GM12878 (cell line): ENCODE results near the gene HS3ST5. TPM values are rescaled to one million over a fixed set of nuclear protein-coding genes. Genes with fewer than 3 reads are reported as not detected.

Experiments used
- ATAC-seq: fragments of 200-7000 bp; cut with Tn5 transposase; 3 replicates; pipeline ENCODE4 v1.9.1; 2020; ENCODE audit warnings: mild to moderate bottlenecking, moderate library complexity
- BruUV-seq: library from RNA; stranded (reverse); fragments of 400-500 nt; replicated peaks from 2 replicates; lab custom pipeline; 2021; lab: Mats Ljungman, UMichigan
- CTCF ChIA-PET: fragments of 300-600 bp; sonication (Branson Sonifier 250); formaldehyde crosslinking; extraction: SDS; loops from one replicate; lab custom pipeline; 2021; ENCODE audit warnings: inconsistent platforms; lab: Yijun Ruan, JAX
- POLR2A ChIA-PET: fragments of 350-600 bp; formaldehyde crosslinking; extraction: SDS; loops from one replicate; lab custom pipeline; 2021; ENCODE audit warnings: inconsistent platforms; lab: Charles Lee
- RAD21 ChIA-PET: fragments of 300-600 bp; sonication (Branson Sonifier 250); formaldehyde crosslinking; loops from one replicate; lab custom pipeline; 2023; ENCODE audit warnings: antibody characterized with exemption; ENCODE audit not compliant: unreplicated experiment; lab: Charles Lee
- SMC1A ChIA-PET: fragments of 300-600 bp; sonication (Branson Sonifier 250); formaldehyde crosslinking; loops from one replicate; lab custom pipeline; 2023; ENCODE audit not compliant: unreplicated experiment, uncharacterized antibody; lab: Charles Lee
- DNase-seq: peaks from one replicate; pipeline ENCODE4 v3.0.0-alpha.2; 2011; ENCODE audit warnings: low read depth, low spot score
- FAIRE-seq: peaks from 3 replicates; lab custom pipeline; 2011; peaks lifted over from hg19 to GRCh38; lab: Jason Lieb, UNC
- H2AFZ ChIP-seq: 2 replicates; pipeline ENCODE4 v1.6.0; 2011; ENCODE audit warnings: low read depth, low read length, control low read depth; ENCODE audit not compliant: control insufficient read depth
- H3K27ac ChIP-seq: 2 replicates; pipeline ENCODE4 v1.5.1; 2011; ENCODE audit warnings: control low read depth; ENCODE audit not compliant: control insufficient read depth, insufficient read depth
- H3K27me3 ChIP-seq, 2 experiments: replicated peaks in 1 of 2; 2 replicates each; pipeline versions ENCODE4 v1.6.0 to v1.6.1; 2011; ENCODE audit warnings: low read length in 1 of 2; ENCODE audit not compliant: control insufficient read depth in 2 of 2, insufficient read depth in 2 of 2
- H3K36me3 ChIP-seq, 2 experiments: 2 replicates each; pipeline ENCODE4 v1.5.1; 2011; ENCODE audit warnings: low read length in 1 of 2; ENCODE audit not compliant: control insufficient read depth in 2 of 2, insufficient read depth in 2 of 2
- H3K4me1 ChIP-seq: 2 replicates; pipeline ENCODE4 v1.6.1; 2011; ENCODE audit warnings: mild to moderate bottlenecking, low read length, moderate library complexity, mixed read lengths; ENCODE audit not compliant: control insufficient read depth, insufficient read depth
- H3K4me2 ChIP-seq: 2 replicates; pipeline ENCODE4 v1.6.0; 2011; ENCODE audit warnings: control low read depth; ENCODE audit not compliant: control insufficient read depth, insufficient read depth
- H3K4me3 ChIP-seq: fragments of 200-600 bp; sonication (generic); 2 replicates; pipeline ENCODE4 v1.5.1; 2016
- H3K79me2 ChIP-seq: 2 replicates; pipeline ENCODE4 v1.6.0; 2011; ENCODE audit warnings: low read length; ENCODE audit not compliant: control insufficient read depth, insufficient read depth
- H3K9ac ChIP-seq: 2 replicates; pipeline ENCODE4 v1.8.0; 2011; ENCODE audit warnings: low read length, control low read depth, mixed read lengths; ENCODE audit not compliant: control insufficient read depth, insufficient read depth
- H3K9me3 ChIP-seq: replicated peaks from 3 replicates; pipeline ENCODE4 v1.5.1; 2011; ENCODE audit warnings: mild to moderate bottlenecking, low read length; ENCODE audit not compliant: control insufficient read depth, insufficient read depth
- H4K20me1 ChIP-seq: 2 replicates; pipeline ENCODE4 v1.6.0; 2011; ENCODE audit not compliant: control insufficient read depth, insufficient read depth
- EP300 ChIP-seq, 2 experiments: fragments of 150-350 bp in 1 of 2; IDR thresholded peaks; 2 replicates each; pipeline ENCODE4 v1.6.1; 2011 to 2012; ENCODE audit warnings: low read depth in 2 of 2, low read length in 2 of 2, borderline replicate concordance in 1 of 2, improper control_type of control experiment in 1 of 2, inconsistent platforms in 1 of 2; ENCODE audit not compliant: control insufficient read depth in 1 of 2
- ETV6 ChIP-seq, 2 experiments: fragments of 450-650 bp in 1 of 2; IDR thresholded peaks in 1 of 2; conservative IDR thresholded peaks in 1 of 2; 2 replicates each; pipeline ENCODE4 v1.6.1; 2014; ENCODE audit warnings: antibody characterized with exemption in 1 of 2, borderline replicate concordance in 1 of 2, low read depth in 1 of 2, mild to moderate bottlenecking in 1 of 2, moderate library complexity in 1 of 2
- JUND ChIP-seq: IDR thresholded peaks from 2 replicates; pipeline ENCODE4 v1.6.1; 2012; ENCODE audit warnings: low read depth, mild to moderate bottlenecking, low read length, improper control_type of control experiment, moderate library complexity
- NFYB ChIP-seq: IDR thresholded peaks from 2 replicates; pipeline ENCODE4 v1.6.1; 2011; ENCODE audit warnings: low read depth, mild to moderate bottlenecking, low read length, improper control_type of control experiment, moderate library complexity; ENCODE audit not compliant: insufficient read depth
- SMAD5 ChIP-seq: IDR thresholded peaks from 2 replicates; pipeline ENCODE4 v1.6.1; 2016; ENCODE audit warnings: antibody characterized with exemption, low read depth
- TCF7 ChIP-seq: IDR thresholded peaks from 2 replicates; pipeline ENCODE4 v1.6.1; 2014; ENCODE audit warnings: antibody characterized with exemption, borderline replicate concordance
- in situ Hi-C: fragments of 300-500 bp; cut with MboI; formaldehyde crosslinking; loops from 9 replicates; pipeline ENCODE4 v1.14.3; 2018; ENCODE audit warnings: mixed read lengths
- intact Hi-C: fragments of 100-400 bp; cut with micrococcal nuclease; formaldehyde crosslinking; loops from one replicate; pipeline ENCODE4 v1.14.2; 2022; ENCODE audit not compliant: unreplicated experiment
- polyA plus RNA-seq, 11 experiments: library from polyadenylated mRNA; depleted of rRNA in 4 of 11; unstranded in 6 of 11; stranded (reverse) in 5 of 11; fragments of >200 nt; fragmentation: Nextera tagmentation in 4 of 11; fragmentation: Illumina TruSeq in 1 of 11; extraction: Ambion mirVana in 4 of 11; extraction: Trizol in 1 of 11; gene quantifications; 1 replicate in 1 of 11; 2 replicates in 10 of 11; pipeline versions ENCODE4 v1.2.1 to v1.2.3, GENCODE V29; 2011 to 2016; ENCODE audit warnings: inconsistent platforms in 2 of 11, missing spikeins in 2 of 11, low read depth in 1 of 11
- total RNA-seq, 4 experiments: library from RNA; depleted of rRNA in 3 of 4; stranded (reverse); fragments of >200 nt in 3 of 4; fragmentation: Illumina TruSeq in 1 of 4; extraction: Trizol in 1 of 4; gene quantifications; 2 replicates each; pipeline versions ENCODE4 v1.2.1 to v1.2.3, GENCODE V29; 2013 to 2021
- TF ChIP-seq, protein P1 (sequence below): fragments of 450-650 bp; IDR thresholded peaks from 2 replicates; pipeline ENCODE4 v1.6.1; 2018; ENCODE audit warnings: borderline replicate concordance, mild to moderate bottlenecking; ENCODE audit not compliant: partially characterized antibody
- TF ChIP-seq, protein P2 (sequence below): fragments of 450-650 bp; IDR thresholded peaks from 2 replicates; pipeline ENCODE4 v1.6.1; 2017; ENCODE audit warnings: low read depth, mild to moderate bottlenecking, moderate library complexity

HS3ST5 gene
- total and polyA plus RNA-seq, 10 of the 15 experiments (the other 5 are each of a cell fraction or from before 2014, with no cell fraction given) = 0.04 TPM; not detected in 9

- Histone ChIP-seq H3K9ac (no peak overlapping the region), H3K4me2 (no peak overlapping the region), H3K4me3 (no peak overlapping the region), H3K27ac (no peak overlapping the region), H2AFZ (no peak overlapping the region), H3K36me3 (no peaks in the 10 kb centered on the region), H3K4me1 (no peaks in the 10 kb centered on the region), H3K27me3 (no peaks in the 10 kb centered on the region), H3K79me2 (no peaks in the 10 kb centered on the region), H3K9me3 (no peaks in the 10 kb centered on the region), H4K20me1 (no peaks in the 10 kb centered on the region)
- BruUV-seq = no TSS peak
- CTCF ChIA-PET = no interaction called here
- DNase-seq = no peak
- POLR2A ChIA-PET = no interaction called here
- in situ Hi-C loops (no loop called here), intact Hi-C loops (no loop called here)
- TF ChIP-seq, protein P1, sequence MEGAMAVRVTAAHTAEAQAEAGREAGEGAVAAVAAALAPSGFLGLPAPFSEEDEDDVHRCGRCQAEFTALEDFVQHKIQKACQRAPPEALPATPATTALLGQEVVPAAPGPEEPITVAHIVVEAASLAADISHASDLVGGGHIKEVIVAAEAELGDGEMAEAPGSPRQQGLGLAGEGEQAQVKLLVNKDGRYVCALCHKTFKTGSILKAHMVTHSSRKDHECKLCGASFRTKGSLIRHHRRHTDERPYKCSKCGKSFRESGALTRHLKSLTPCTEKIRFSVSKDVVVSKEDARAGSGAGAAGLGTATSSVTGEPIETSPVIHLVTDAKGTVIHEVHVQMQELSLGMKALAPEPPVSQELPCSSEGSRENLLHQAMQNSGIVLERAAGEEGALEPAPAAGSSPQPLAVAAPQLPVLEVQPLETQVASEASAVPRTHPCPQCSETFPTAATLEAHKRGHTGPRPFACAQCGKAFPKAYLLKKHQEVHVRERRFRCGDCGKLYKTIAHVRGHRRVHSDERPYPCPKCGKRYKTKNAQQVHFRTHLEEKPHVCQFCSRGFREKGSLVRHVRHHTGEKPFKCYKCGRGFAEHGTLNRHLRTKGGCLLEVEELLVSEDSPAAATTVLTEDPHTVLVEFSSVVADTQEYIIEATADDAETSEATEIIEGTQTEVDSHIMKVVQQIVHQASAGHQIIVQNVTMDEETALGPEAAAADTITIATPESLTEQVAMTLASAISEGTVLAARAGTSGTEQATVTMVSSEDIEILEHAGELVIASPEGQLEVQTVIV = no peak
- TF ChIP-seq EP300 (IDR thresholded peaks at IDR 0.05; ENCODE audit: borderline replicate concordance in 1 of 2, control insufficient read depth in 1 of 2, low read depth in 2 of 2, low read length in 2 of 2) (no peak), JUND (no peak), TCF7 (no peak), ETV6 (conservative IDR thresholded peaks at IDR 0.05 in 1 of 2, IDR thresholded peaks at IDR 0.05 in 1 of 2; ENCODE audit: borderline replicate concordance in 1 of 2, low read depth in 1 of 2) (no peak), NFYB (no peak), SMAD5 (no peak)
- TF ChIP-seq, protein P2, sequence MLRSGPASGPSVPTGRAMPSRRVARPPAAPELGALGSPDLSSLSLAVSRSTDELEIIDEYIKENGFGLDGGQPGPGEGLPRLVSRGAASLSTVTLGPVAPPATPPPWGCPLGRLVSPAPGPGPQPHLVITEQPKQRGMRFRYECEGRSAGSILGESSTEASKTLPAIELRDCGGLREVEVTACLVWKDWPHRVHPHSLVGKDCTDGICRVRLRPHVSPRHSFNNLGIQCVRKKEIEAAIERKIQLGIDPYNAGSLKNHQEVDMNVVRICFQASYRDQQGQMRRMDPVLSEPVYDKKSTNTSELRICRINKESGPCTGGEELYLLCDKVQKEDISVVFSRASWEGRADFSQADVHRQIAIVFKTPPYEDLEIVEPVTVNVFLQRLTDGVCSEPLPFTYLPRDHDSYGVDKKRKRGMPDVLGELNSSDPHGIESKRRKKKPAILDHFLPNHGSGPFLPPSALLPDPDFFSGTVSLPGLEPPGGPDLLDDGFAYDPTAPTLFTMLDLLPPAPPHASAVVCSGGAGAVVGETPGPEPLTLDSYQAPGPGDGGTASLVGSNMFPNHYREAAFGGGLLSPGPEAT = no peak
- no peak for ATAC-seq
- FAIRE-seq = no peak
- RAD21 ChIA-PET = no interaction called here
- SMC1A ChIA-PET = no interaction called here
Measured at GRCh38 chr6:114327074-114327473, 15.7 kb downstream of the HS3ST5 start.
